ENCODE measurements around the gene MARCO.

DNA sequence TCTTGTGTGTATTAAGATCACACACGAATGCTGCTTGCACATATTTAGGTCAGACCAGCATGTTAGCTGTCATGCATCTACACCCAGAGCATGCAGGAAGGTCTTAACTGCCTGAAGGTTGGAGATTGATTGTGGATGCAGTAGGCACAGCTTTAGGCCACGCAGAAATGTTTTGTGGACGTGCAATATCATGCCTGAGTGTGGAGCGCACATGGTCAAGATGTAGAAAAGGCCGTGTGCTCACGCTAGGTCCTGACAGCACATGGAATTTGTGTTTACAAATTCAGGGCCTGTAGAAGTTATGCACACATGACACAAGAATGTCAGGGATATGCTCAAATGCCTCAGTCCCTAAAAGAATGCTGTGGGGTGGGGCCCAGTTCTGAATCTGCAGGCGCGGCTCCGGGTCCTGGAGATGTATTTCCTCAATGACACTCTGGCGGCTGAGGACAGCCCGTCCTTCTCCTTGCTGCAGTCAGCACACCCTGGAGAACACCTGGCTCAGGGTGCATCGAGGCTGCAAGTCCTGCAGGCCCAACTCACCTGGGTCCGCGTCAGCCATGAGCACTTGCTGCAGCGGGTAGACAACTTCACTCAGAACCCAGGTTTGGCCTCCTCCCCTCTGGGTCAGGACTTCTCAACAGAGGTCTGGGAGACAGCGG is 27.9 kb downstream of the MARCO start:
- TF ChIP-seq CTCF (conservative IDR thresholded peaks at IDR 0.05; ENCODE audit: low read depth in 2 of 2) (no peak), EZH2 (IDR thresholded peaks at IDR 0.05; ENCODE audit: low read depth, unreplicated experiment) (no peak), EZH2phosphoT487 (IDR thresholded peaks at IDR 0.05; ENCODE audit: unreplicated experiment) (no peak), JUNB (IDR thresholded peaks at IDR 0.05; ENCODE audit: unreplicated experiment) (no peak), POLR2AphosphoS5 (IDR thresholded peaks at IDR 0.05; ENCODE audit: low read depth) (no peak), ZNF331 (CRISPR knock-in tag; IDR thresholded peaks at IDR 0.05; ENCODE audit: low read depth) (no peak)
- TF ChIP-seq, protein P1, sequence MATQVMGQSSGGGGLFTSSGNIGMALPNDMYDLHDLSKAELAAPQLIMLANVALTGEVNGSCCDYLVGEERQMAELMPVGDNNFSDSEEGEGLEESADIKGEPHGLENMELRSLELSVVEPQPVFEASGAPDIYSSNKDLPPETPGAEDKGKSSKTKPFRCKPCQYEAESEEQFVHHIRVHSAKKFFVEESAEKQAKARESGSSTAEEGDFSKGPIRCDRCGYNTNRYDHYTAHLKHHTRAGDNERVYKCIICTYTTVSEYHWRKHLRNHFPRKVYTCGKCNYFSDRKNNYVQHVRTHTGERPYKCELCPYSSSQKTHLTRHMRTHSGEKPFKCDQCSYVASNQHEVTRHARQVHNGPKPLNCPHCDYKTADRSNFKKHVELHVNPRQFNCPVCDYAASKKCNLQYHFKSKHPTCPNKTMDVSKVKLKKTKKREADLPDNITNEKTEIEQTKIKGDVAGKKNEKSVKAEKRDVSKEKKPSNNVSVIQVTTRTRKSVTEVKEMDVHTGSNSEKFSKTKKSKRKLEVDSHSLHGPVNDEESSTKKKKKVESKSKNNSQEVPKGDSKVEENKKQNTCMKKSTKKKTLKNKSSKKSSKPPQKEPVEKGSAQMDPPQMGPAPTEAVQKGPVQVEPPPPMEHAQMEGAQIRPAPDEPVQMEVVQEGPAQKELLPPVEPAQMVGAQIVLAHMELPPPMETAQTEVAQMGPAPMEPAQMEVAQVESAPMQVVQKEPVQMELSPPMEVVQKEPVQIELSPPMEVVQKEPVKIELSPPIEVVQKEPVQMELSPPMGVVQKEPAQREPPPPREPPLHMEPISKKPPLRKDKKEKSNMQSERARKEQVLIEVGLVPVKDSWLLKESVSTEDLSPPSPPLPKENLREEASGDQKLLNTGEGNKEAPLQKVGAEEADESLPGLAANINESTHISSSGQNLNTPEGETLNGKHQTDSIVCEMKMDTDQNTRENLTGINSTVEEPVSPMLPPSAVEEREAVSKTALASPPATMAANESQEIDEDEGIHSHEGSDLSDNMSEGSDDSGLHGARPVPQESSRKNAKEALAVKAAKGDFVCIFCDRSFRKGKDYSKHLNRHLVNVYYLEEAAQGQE (IDR thresholded peaks at IDR 0.05; ENCODE audit: unreplicated experiment): no peak
